Activated naive CD8-positive, alpha-beta T cell treated with anti-CD3 and anti-CD28 coated beads, Interleukin-2, amount 10 ng/mL, durations not matched to agents 7 days and 5 days (primary cell): ENCODE results near the gene RAB24. TPM values are rescaled to one million over a fixed set of nuclear protein-coding genes. Genes with fewer than 3 reads are reported as not detected.
A peak's percentile ranks its signal among the peaks of the same experiment; 100 is the strongest.

Experiments
- ATAC-seq: fragments of 150-1000 bp; cut with Tn5 transposase; one replicate; pipeline ENCODE4 v1.10.0; 2021; ENCODE audit warnings: low read depth, moderate library complexity
- POLR2A ChIA-PET: fragments of 350-600 bp; sonication (Branson Sonifier 250); formaldehyde crosslinking; loops from one replicate; lab custom pipeline; 2021; ENCODE audit warnings: antibody characterized with exemption; lab: Charles Lee
- DNase-seq: peaks from one replicate; pipeline ENCODE4 v3.0.0; 2021
- H3K27ac Mint-ChIP-seq: one replicate; pipeline ENCODE4 v1.8.0; 2022; ENCODE audit warnings: mild to moderate bottlenecking, mixed read lengths
- H3K27me3 Mint-ChIP-seq: one replicate; pipeline ENCODE4 v1.8.0; 2022; ENCODE audit warnings: mild to moderate bottlenecking, moderate library complexity, mixed read lengths
- H3K36me3 Mint-ChIP-seq: one replicate; pipeline ENCODE4 v1.8.0; 2021; ENCODE audit warnings: mild to moderate bottlenecking, mixed read lengths
- H3K4me1 Mint-ChIP-seq: one replicate; pipeline ENCODE4 v1.8.0; 2021; ENCODE audit warnings: mixed read lengths
- H3K4me3 Mint-ChIP-seq: one replicate; pipeline ENCODE4 v1.8.0; 2022; ENCODE audit warnings: mild to moderate bottlenecking, moderate library complexity, mixed read lengths
- H3K9me3 Mint-ChIP-seq: one replicate; pipeline ENCODE4 v1.8.0; 2021; ENCODE audit warnings: mixed read lengths
- total RNA-seq, 2 experiments: library from RNA; stranded (reverse); gene quantifications; one replicate each; pipeline ENCODE4 v1.2.3, GENCODE V29; 2021

Gene RAB24
- total RNA-seq, 2 experiments from 2014 or later: 39.0 to 46.6 TPM

GRCh38 chr5:177329883-177330282, 26.4 kb upstream of the RAB24 start:
- Mint-ChIP-seq H3K36me3 (peaks cover 18% of the 10 kb centered on the region), H3K27me3 (no peaks in the 10 kb centered on the region), H3K27ac (no peak overlapping the region), H3K4me3 (no peak overlapping the region), H3K4me1 (peaks cover 16% of the 10 kb centered on the region), H3K9me3 (no peaks in the 10 kb centered on the region)
- POLR2A ChIA-PET: no interaction called here
- DNase-seq (no peak), ATAC-seq (no peak)

DNA sequence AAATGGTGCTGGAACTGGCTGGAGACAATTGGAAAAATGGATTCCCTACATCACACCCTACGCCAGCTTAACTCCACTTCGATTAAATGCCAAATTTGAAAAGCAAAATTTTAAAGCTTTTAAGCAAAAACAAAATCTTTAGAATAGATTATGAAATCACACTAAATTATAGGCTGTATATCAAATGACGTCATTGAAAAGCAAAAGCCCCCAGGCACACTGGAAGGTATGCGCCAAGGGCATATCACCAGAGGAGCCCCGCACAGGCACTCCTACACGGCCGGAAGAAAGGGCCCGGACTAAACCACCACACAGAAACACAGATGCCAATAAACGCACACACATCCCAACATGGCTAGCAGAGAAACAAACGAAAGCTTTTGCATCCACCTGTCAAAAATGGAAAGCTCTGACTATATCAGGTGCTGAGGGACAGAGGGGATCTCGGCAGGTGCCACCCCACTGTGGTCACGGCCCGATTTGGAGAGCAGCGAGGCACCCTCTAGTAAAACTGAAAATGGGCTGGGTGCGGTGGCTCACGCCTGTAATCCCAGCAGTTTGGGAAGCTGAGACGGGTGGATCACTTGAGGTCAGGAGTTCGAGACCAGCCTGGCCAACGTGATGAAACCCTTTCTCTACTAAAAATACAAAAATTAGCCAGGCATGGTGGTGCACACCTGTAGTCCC, 25.2 kb upstream of the RAB24 start:
- H3K9me3 Mint-ChIP-seq: no peaks in the 10 kb centered on the region
- H3K4me3 Mint-ChIP-seq: no peak overlapping the region
- H3K4me1 Mint-ChIP-seq: peaks cover 20% of the 10 kb centered on the region
- POLR2A ChIA-PET: interaction anchor here (0.8 to 1.2 kb wide), 3 partner anchors 9 to 62 kb away, joined by 3 to 5 read pairs (median 5); no protein-coding TSS in a partner anchor
- no peaks in the 10 kb centered on the region for H3K27me3 Mint-ChIP-seq
- no peak overlapping the region for H3K27ac Mint-ChIP-seq
- H3K36me3 Mint-ChIP-seq: peaks cover 20% of the 10 kb centered on the region
- ATAC-seq (no peak), DNase-seq (no peak)

DNA sequence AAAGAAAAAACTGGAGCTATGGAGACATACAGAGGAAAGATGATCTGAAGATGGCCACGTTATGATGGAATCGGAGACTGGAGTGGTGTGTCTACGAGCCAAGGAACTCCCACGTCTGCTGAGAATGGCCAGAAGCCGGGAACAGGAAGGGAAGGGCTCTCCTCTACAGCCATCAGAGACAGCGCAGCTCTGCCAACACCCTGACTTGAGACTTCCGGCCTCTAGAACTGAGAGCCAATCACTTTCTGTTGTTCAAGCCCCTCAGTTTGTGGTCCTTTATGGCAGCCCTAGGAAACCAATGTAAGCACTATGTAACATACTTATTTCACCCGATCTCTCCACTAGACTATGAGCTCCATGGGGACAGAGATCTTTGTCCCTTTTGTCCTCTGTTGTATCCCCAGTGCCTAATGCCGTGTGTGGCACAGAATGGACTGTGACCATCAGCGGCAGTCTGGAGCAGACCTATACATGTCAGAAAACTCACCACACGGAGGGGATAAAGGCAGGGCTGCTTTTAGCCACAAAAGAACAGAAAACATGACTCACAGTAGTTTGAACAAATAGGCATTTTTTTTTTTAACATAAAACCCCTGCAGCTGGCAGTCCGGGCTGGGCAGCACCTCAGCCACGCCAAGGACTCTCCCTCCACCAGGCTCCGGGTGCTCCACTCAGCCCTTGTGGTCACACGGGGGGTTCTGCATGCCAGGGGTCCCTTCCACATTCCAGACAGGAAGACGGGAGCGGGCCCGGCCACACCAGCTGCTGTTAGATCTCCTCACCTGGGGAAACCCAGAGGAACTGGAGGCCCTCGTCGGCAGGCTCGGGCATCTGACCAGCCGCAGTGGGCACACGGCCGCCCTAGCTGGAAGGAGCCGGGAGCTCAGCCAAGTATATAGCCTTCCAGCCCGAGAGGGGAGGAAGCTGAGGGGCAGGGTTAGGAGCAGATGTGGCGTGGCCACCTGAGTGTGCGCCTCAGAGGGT, 24.3 kb upstream of the RAB24 start:
- peaks cover 17% of the 10 kb centered on the region for H3K36me3 Mint-ChIP-seq
- peaks cover 28% of the 10 kb centered on the region for H3K4me1 Mint-ChIP-seq
- no peaks in the 10 kb centered on the region for H3K9me3 Mint-ChIP-seq
- H3K27me3 Mint-ChIP-seq: no peaks in the 10 kb centered on the region
- POLR2A ChIA-PET: interaction anchor here (0.8 to 1.2 kb wide), 5 partner anchors 9 to 63 kb away, joined by 3 to 5 read pairs (median 3); no protein-coding TSS in a partner anchor
- DNase-seq: no peak
- peak overlapping the region; percentile 75 for H3K4me3 Mint-ChIP-seq
- H3K27ac Mint-ChIP-seq: peak overlapping the region; percentile 88
- peak; percentile 71 for ATAC-seq

GRCh38 chr5:177325868-177326381, 22.4 kb upstream of the RAB24 start:
- no peak overlapping the region for H3K4me3 Mint-ChIP-seq
- DNase-seq: no peak
- no peaks in the 10 kb centered on the region for H3K9me3 Mint-ChIP-seq
- peaks cover 25% of the 10 kb centered on the region for H3K4me1 Mint-ChIP-seq
- H3K27me3 Mint-ChIP-seq: no peaks in the 10 kb centered on the region
- H3K36me3 Mint-ChIP-seq: peaks cover 19% of the 10 kb centered on the region
- no peak overlapping the region for H3K27ac Mint-ChIP-seq
- POLR2A ChIA-PET: interaction anchor here (1.1 kb wide), 1 partner anchor 13 kb away, joined by 3 read pairs; no protein-coding TSS in a partner anchor
- ATAC-seq: no peak

- H3K9me3 Mint-ChIP-seq: no peaks in the 10 kb centered on the region
- DNase-seq (no peak), ATAC-seq (no peak)
- peaks cover 40% of the 10 kb centered on the region for H3K4me1 Mint-ChIP-seq
- H3K27me3 Mint-ChIP-seq: no peaks in the 10 kb centered on the region
- peaks cover 26% of the 10 kb centered on the region for H3K36me3 Mint-ChIP-seq
- no peak overlapping the region for H3K27ac Mint-ChIP-seq
- POLR2A ChIA-PET: no interaction called here
- H3K4me3 Mint-ChIP-seq: no peak overlapping the region
Observed at GRCh38 chr5:177320879-177321278, 17.4 kb upstream of the RAB24 start.

- H3K27me3 Mint-ChIP-seq: no peaks in the 10 kb centered on the region
- POLR2A ChIA-PET: interaction anchor here (0.6 to 1.4 kb wide), 6 partner anchors 8 to 136 kb away, joined by 3 to 5 read pairs (median 4); no protein-coding TSS in a partner anchor
- H3K9me3 Mint-ChIP-seq: no peaks in the 10 kb centered on the region
- no peak for DNase-seq
- H3K36me3 Mint-ChIP-seq: peaks cover 24% of the 10 kb centered on the region
- no peak overlapping the region for H3K4me3 Mint-ChIP-seq
- H3K27ac Mint-ChIP-seq: no peak overlapping the region
- peaks cover 36% of the 10 kb centered on the region for H3K4me1 Mint-ChIP-seq
- ATAC-seq: peak; percentile 49
Observed at GRCh38 chr5:177319913-177320588, 16.5 kb upstream of the RAB24 start.

DNA sequence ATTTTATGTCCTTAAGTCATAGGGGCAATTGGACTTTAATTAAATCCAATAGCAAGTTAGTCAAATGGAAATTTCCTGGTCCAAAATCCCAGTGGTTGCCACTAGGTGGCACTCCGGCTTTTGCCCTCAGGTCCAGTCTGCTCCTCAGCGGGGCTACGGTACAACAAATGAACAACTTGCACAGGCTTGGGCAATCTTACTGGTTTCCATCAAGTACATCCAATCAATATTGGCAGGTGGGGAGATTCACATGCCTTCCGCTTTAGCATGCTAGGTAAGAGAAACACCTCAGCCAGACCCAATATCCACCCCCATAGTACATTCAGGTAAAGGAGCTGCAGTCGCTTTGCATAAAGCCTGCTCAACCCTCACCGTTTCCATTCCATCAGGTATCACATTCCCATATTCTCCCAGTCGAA, 14.4 kb upstream of the RAB24 start:
- POLR2A ChIA-PET: no interaction called here
- Mint-ChIP-seq H3K4me3 (no peak overlapping the region), H3K36me3 (peaks cover 16% of the 10 kb centered on the region), H3K27me3 (no peaks in the 10 kb centered on the region), H3K27ac (no peak overlapping the region), H3K4me1 (peaks cover 31% of the 10 kb centered on the region), H3K9me3 (no peaks in the 10 kb centered on the region)
- DNase-seq (peak; percentile 71), ATAC-seq (peak; percentile 63)

- DNase-seq: no peak
- peaks cover 30% of the 10 kb centered on the region for H3K4me1 Mint-ChIP-seq
- no peaks in the 10 kb centered on the region for H3K9me3 Mint-ChIP-seq
- no peaks in the 10 kb centered on the region for H3K27me3 Mint-ChIP-seq
- POLR2A ChIA-PET: interaction anchor here (0.6 to 1.5 kb wide), 4 partner anchors 16 to 204 kb away, joined by 3 to 5 read pairs (median 4); partner anchors contain the start of gene LMAN2
- ATAC-seq: no peak
- no peak overlapping the region for H3K27ac Mint-ChIP-seq
- H3K36me3 Mint-ChIP-seq: peaks cover 13% of the 10 kb centered on the region
- no peak overlapping the region for H3K4me3 Mint-ChIP-seq
Observed at GRCh38 chr5:177316005-177316404, 12.5 kb upstream of the RAB24 start.

GRCh38 chr5:177315411-177315810, 11.9 kb upstream of the RAB24 start:
- DNase-seq: no peak
- Mint-ChIP-seq H3K4me3 (no peak overlapping the region), H3K9me3 (no peaks in the 10 kb centered on the region), H3K4me1 (peaks cover 34% of the 10 kb centered on the region), H3K36me3 (peaks cover 15% of the 10 kb centered on the region), H3K27ac (no peak overlapping the region), H3K27me3 (no peaks in the 10 kb centered on the region)
- POLR2A ChIA-PET: interaction anchor here (0.6 to 1.5 kb wide), 4 partner anchors 16 to 205 kb away, joined by 3 to 5 read pairs (median 4); partner anchors contain the start of gene LMAN2
- no peak for ATAC-seq

DNA sequence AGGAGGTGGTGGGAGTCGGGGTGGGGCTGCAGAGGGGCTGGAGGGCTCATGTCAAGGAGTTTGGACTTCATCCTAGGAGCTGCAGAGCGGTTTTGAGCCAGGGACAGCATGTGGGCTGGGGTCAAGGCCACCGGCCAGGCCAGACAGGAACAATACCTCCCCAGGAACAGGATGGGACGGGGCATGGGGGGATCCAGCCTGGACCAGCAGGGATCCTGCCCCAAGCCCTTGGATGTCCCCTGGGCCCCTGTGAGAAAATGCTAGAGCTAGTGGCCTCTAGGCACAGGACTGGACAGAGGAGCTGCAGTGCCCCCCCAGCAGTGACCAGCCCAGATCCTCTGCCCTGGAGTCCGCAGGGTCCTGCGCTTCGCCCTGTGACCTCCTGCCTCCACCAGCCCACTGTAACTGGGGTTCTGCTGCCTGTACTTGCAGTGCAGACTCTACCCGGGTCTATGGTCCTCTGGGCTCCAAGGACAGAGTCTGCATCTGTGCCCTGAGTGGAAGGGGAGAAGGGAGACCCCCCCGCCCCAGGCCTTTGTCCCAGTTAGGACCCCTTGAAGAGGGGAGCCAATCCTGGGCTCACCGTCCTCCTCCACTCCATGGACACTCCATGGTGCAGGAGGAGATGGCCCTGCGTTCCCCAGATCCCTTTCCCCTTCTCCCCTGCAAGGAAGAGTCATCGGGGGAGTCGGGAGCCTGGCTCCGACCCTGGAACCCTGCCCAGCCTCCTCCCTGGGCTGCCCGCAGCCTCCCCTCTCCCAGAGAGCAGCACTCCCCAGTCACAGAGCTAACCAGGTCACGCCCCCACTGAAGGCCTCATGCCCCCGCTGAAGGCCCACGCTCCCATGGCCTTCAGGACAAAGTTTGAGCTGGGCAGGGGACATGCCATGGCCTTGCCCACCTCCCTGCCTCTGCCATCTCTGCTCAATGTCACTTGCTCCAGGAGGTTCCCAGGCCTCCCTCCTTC, 11.1 kb upstream of the RAB24 start:
- H3K4me1 Mint-ChIP-seq: peaks cover 31% of the 10 kb centered on the region
- no peak for ATAC-seq
- H3K36me3 Mint-ChIP-seq: peaks cover 14% of the 10 kb centered on the region
- H3K27ac Mint-ChIP-seq: no peak overlapping the region
- H3K27me3 Mint-ChIP-seq: no peaks in the 10 kb centered on the region
- no peak overlapping the region for H3K4me3 Mint-ChIP-seq
- POLR2A ChIA-PET: interaction anchor here (1.5 kb wide), 1 partner anchor 37 kb away, joined by 4 read pairs; the partner anchor contains the start of gene LMAN2
- no peak for DNase-seq
- H3K9me3 Mint-ChIP-seq: no peaks in the 10 kb centered on the region

GRCh38 chr5:177313561-177314259, 10.2 kb upstream of the RAB24 start:
- H3K27ac Mint-ChIP-seq: peak overlapping the region; percentile 58
- peak overlapping the region; percentile 100 for H3K4me3 Mint-ChIP-seq
- peaks cover 34% of the 10 kb centered on the region for H3K4me1 Mint-ChIP-seq

More at GRCh38 chr5:177313561-177314259, 10.2 kb upstream of the RAB24 start:
- POLR2A ChIA-PET: interaction anchor here (0.9 to 4.2 kb wide), 8 partner anchors 12 to 225 kb away, joined by 3 to 51 read pairs (median 14); partner anchors contain the start of genes LMAN2, NSD1, PRELID1 and RAB24
- peaks cover 12% of the 10 kb centered on the region for H3K36me3 Mint-ChIP-seq
- no peaks in the 10 kb centered on the region for H3K27me3 Mint-ChIP-seq
- DNase-seq (no peak), ATAC-seq (no peak)
- H3K9me3 Mint-ChIP-seq: no peaks in the 10 kb centered on the region
